H1 (cell line): Measurements from ENCODE around the gene KLK4. TPM values are rescaled to one million over a fixed set of nuclear protein-coding genes. Genes with fewer than 3 reads are reported as not detected.

Source experiments
- CTCF ChIA-PET: fragments of 300-600 bp; sonication (Branson Sonifier 250); formaldehyde crosslinking; loops from one replicate; lab custom pipeline; 2021; ENCODE audit not compliant: partially characterized antibody; lab: Charles Lee
- POLR2A ChIA-PET: fragments of 300-600 bp; sonication (Branson Sonifier 250); formaldehyde crosslinking; loops from one replicate; lab custom pipeline; 2021; ENCODE audit warnings: inconsistent platforms; ENCODE audit not compliant: partially characterized antibody; lab: Charles Lee
- DNase-seq, 2 experiments: peaks; one replicate each; pipeline versions ENCODE4 v3.0.0 to v3.0.0-alpha.2; 2010 to 2022; ENCODE audit warnings: low spot score in 2 of 2, low read depth in 1 of 2, mixed read lengths in 1 of 2
- FAIRE-seq: peaks from 2 replicates; lab custom pipeline; 2011; peaks lifted over from hg19 to GRCh38; lab: Jason Lieb, UNC
- H2AFZ ChIP-seq: 2 replicates; pipeline ENCODE4 v1.8.1; 2012; ENCODE audit warnings: low read length, inconsistent platforms
- H2AK5ac ChIP-seq: 2 replicates; pipeline ENCODE4 v1.6.1; 2013; ENCODE audit warnings: low read depth, low read length
- H2BK120ac ChIP-seq: replicated peaks from 2 replicates; pipeline ENCODE3; 2013; ENCODE audit warnings: low read depth, low read length, inconsistent platforms
- H2BK12ac ChIP-seq: 2 replicates; pipeline ENCODE4 v1.6.1; 2013; ENCODE audit warnings: low read depth, low read length
- H2BK15ac ChIP-seq: 2 replicates; pipeline ENCODE4 v1.6.1; 2013; ENCODE audit warnings: low read length
- H2BK20ac ChIP-seq: 2 replicates; pipeline ENCODE4 v1.6.1; 2013; ENCODE audit warnings: low read length
- H2BK5ac ChIP-seq: 2 replicates; pipeline ENCODE4 v1.6.1; 2013; ENCODE audit warnings: low read depth, low read length
- H3K14ac ChIP-seq: 2 replicates; pipeline ENCODE4 v1.6.1; 2013; ENCODE audit warnings: inconsistent platforms; ENCODE audit not compliant: insufficient read length
- H3K18ac ChIP-seq: 2 replicates; pipeline ENCODE4 v1.6.1; 2013; ENCODE audit warnings: low read length; ENCODE audit errors: extremely low read depth
- H3K23ac ChIP-seq: 2 replicates; pipeline ENCODE4 v1.6.1; 2013; ENCODE audit warnings: inconsistent platforms; ENCODE audit not compliant: insufficient read length
- H3K23me2 ChIP-seq: 2 replicates; pipeline ENCODE4 v1.6.1; 2013; ENCODE audit warnings: low read depth, low read length
- H3K27ac ChIP-seq: 2 replicates; pipeline ENCODE4 v1.6.1; 2011; ENCODE audit warnings: low read depth, low read length, inconsistent platforms
- H3K27me3 ChIP-seq, 4 experiments: replicated peaks in 1 of 4; 1 replicate in 1 of 4; 2 replicates in 3 of 4; pipeline versions ENCODE4 v1.6.1 to v1.8.1; 2011 to 2013; ENCODE audit warnings: low read length in 3 of 4, mild to moderate bottlenecking in 3 of 4, inconsistent platforms in 2 of 4, mixed read lengths in 2 of 4, moderate library complexity in 1 of 4; ENCODE audit not compliant: control insufficient read depth in 3 of 4, insufficient read depth in 3 of 4; ENCODE audit errors: extremely low read depth in 1 of 4
- H3K36me3 ChIP-seq, 4 experiments: 2 replicates each; pipeline versions ENCODE4 v1.6.1 to v1.8.1; 2011 to 2013; ENCODE audit warnings: mild to moderate bottlenecking in 4 of 4, low read length in 3 of 4, moderate library complexity in 2 of 4, control low read depth in 1 of 4, inconsistent platforms in 1 of 4; ENCODE audit not compliant: insufficient read depth in 4 of 4, control insufficient read depth in 2 of 4
- H3K4ac ChIP-seq: replicated peaks from 2 replicates; pipeline ENCODE3; 2013; ENCODE audit warnings: low read length, low read depth, mixed read lengths, inconsistent platforms; ENCODE audit not compliant: insufficient read length
- H3K4me1 ChIP-seq, 4 experiments: replicated peaks in 1 of 4; 1 replicate in 1 of 4; 2 replicates in 3 of 4; pipeline versions ENCODE4 v1.6.1 to v1.8.1; 2011 to 2013; ENCODE audit warnings: low read length in 3 of 4, inconsistent platforms in 2 of 4, mixed read lengths in 1 of 4; ENCODE audit not compliant: insufficient read depth in 4 of 4, control insufficient read depth in 3 of 4
- H3K4me2 ChIP-seq, 2 experiments: 2 replicates each; pipeline versions ENCODE4 v1.6.1 to v1.8.1; 2011 to 2013; ENCODE audit warnings: low read depth in 2 of 2, low read length in 2 of 2, control low read depth in 1 of 2, inconsistent platforms in 1 of 2, mild to moderate bottlenecking in 1 of 2; ENCODE audit not compliant: insufficient read depth in 1 of 2
- H3K4me3 ChIP-seq, 4 experiments: fragments of 200-600, 300-600 bp in 1 of 4; sonication (generic), shearing (Covaris generic), sonication (Bioruptor Twin) in 1 of 4; 2 replicates each; pipeline versions ENCODE4 v1.5.1 to v1.8.1; 2011 to 2016; ENCODE audit warnings: low read length in 4 of 4, low read depth in 3 of 4, control low read depth in 2 of 4, inconsistent platforms in 2 of 4, mild to moderate bottlenecking in 2 of 4, mixed read lengths in 1 of 4, moderate library complexity in 1 of 4; ENCODE audit not compliant: insufficient read depth in 2 of 4; ENCODE audit errors: extremely low read depth in 1 of 4
- H3K56ac ChIP-seq: replicated peaks from 2 replicates; pipeline ENCODE3; 2013; ENCODE audit warnings: low read depth, mild to moderate bottlenecking, mixed read lengths, low read length, inconsistent platforms; ENCODE audit not compliant: insufficient read length
- H3K79me1 ChIP-seq: 2 replicates; pipeline ENCODE4 v1.6.1; 2013; ENCODE audit warnings: low read depth, low read length, control low read depth
- H3K79me2 ChIP-seq, 2 experiments: 2 replicates each; pipeline versions ENCODE4 v1.6.1 to v1.8.1; 2012 to 2013; ENCODE audit warnings: low read length in 2 of 2, mild to moderate bottlenecking in 2 of 2, inconsistent platforms in 1 of 2; ENCODE audit not compliant: insufficient read depth in 2 of 2, control insufficient read depth in 1 of 2
- H3K9ac ChIP-seq, 4 experiments: replicated peaks in 1 of 4; 1 replicate in 1 of 4; 2 replicates in 3 of 4; pipeline versions ENCODE4 v1.6.1 to v1.8.1; 2011 to 2013; ENCODE audit warnings: low read depth in 3 of 4, low read length in 3 of 4, control low read depth in 2 of 4, mild to moderate bottlenecking in 2 of 4, moderate library complexity in 2 of 4, inconsistent platforms in 1 of 4; ENCODE audit errors: extremely low read depth in 1 of 4
- H3K9me3 ChIP-seq, 2 experiments: 2 replicates each; pipeline versions ENCODE4 v1.6.1 to v1.8.1; 2012 to 2013; ENCODE audit warnings: mild to moderate bottlenecking in 2 of 2, moderate library complexity in 2 of 2, control low read depth in 1 of 2, inconsistent platforms in 1 of 2, low read depth in 1 of 2, low read length in 1 of 2, mixed read lengths in 1 of 2; ENCODE audit not compliant: insufficient read depth in 2 of 2
- H4K20me1 ChIP-seq, 2 experiments: replicated peaks in 1 of 2; 2 replicates each; pipeline versions ENCODE3 to v1.8.1; 2011 to 2013; ENCODE audit warnings: inconsistent platforms in 2 of 2, low read length in 2 of 2, mild to moderate bottlenecking in 1 of 2; ENCODE audit not compliant: insufficient read depth in 2 of 2, control insufficient read depth in 1 of 2
- H4K5ac ChIP-seq: 2 replicates; pipeline ENCODE4 v1.6.1; 2013; ENCODE audit warnings: low read length, low read depth, mixed read lengths, inconsistent platforms; ENCODE audit not compliant: insufficient read length
- H4K8ac ChIP-seq: 2 replicates; pipeline ENCODE4 v1.8.0; 2013; ENCODE audit warnings: mild to moderate bottlenecking, moderate library complexity, low read length, inconsistent platforms; ENCODE audit not compliant: insufficient read depth; ENCODE audit errors: extremely low read depth
- H4K91ac ChIP-seq: replicated peaks from 2 replicates; pipeline ENCODE3; 2013; ENCODE audit warnings: low read length, mixed read lengths, inconsistent platforms; ENCODE audit not compliant: insufficient read length
- JUND ChIP-seq: IDR thresholded peaks from 2 replicates; pipeline ENCODE4 v1.6.1; 2011; ENCODE audit warnings: mild to moderate bottlenecking, improper control_type of control experiment, low read length
- KDM5A ChIP-seq: fragments of 200-600 bp; IDR thresholded peaks from 2 replicates; pipeline ENCODE4 v1.7.1; 2012; ENCODE audit warnings: mild to moderate bottlenecking, low read length, inconsistent platforms, mixed read lengths
- TBP ChIP-seq: IDR thresholded peaks from 2 replicates; pipeline ENCODE4 v1.6.1; 2011; ENCODE audit warnings: low read depth, low read length, improper control_type of control experiment
- WGBS, 2 experiments: shearing (Covaris generic) in 1 of 2; methylation state at CpG; one replicate each; pipeline versions ENCODE4 v1.1.6 to v1.1.7; 2013 to 2015; ENCODE audit warnings: low lambda C conversion rate in 2 of 2, mixed read lengths in 2 of 2, inconsistent platforms in 1 of 2, low coverage in 1 of 2, missing lambda C conversion rate in 1 of 2; ENCODE audit not compliant: insufficient replicate concordance in 2 of 2, insufficient coverage in 1 of 2, insufficient read length in 1 of 2; ENCODE audit errors: extremely low coverage in 1 of 2, missing lambda C conversion rate in 1 of 2; 5-methylcytosine and 5-hydroxymethylcytosine counted together
- polyA plus RNA-seq, 7 experiments: library from polyadenylated mRNA; depleted of rRNA in 3 of 7; stranded (reverse) in 5 of 7; unstranded in 2 of 7; fragments of >200 nt in 5 of 7; fragments of 200-250 nt in 2 of 7; gene quantifications; 1 replicate in 5 of 7; 2 replicates in 1 of 7; 4 replicates in 1 of 7; pipeline versions ENCODE4 v1.2.1 to v1.2.3, GENCODE V29; 2011 to 2013; ENCODE audit warnings: missing spikeins in 2 of 7, mixed read lengths in 2 of 7
- total RNA-seq: library from RNA; stranded (reverse); fragmentation: NEBNext Ultra II Directional; extraction: Animal tissue kit (Norgen Biotek cat#: 25700); gene quantifications from 2 replicates; pipeline ENCODE4 v1.2.1, GENCODE V29; 2021

Gene KLK4
- total and polyA plus RNA-seq, 2 of the 8 experiments (the other 6 are each of a cell fraction or from before 2014, with no cell fraction given), result 0.44 TPM; not detected in 1

- Histone ChIP-seq H3K27ac (no peak overlapping the region), H3K36me3 (no peaks in the 10 kb centered on the region), H3K18ac (no peak overlapping the region), H2BK120ac (no peak overlapping the region), H3K79me1 (no peaks in the 10 kb centered on the region), H2AK5ac (no peak overlapping the region), H4K91ac (no peak overlapping the region), H3K4me3 (no peak overlapping the region), H3K27me3 (0 out of 7 replicates have a peak, but pooled peaks cover 0 to 2% (median under 1%) of the 10 kb centered on the region in 4 experiments), H3K9me3 (no peaks in the 10 kb centered on the region), H4K8ac (no peak overlapping the region), H3K4me1 (no peaks in the 10 kb centered on the region), H2BK15ac (no peak overlapping the region), H4K5ac (no peak overlapping the region), H3K79me2 (no peaks in the 10 kb centered on the region), H3K23ac (no peak overlapping the region), H3K14ac (no peak overlapping the region), H2BK20ac (no peak overlapping the region), H2BK12ac (no peak overlapping the region), H3K9ac (no peak overlapping the region), H3K4ac (no peak overlapping the region), H3K23me2 (no peaks in the 10 kb centered on the region), H2AFZ (no peak overlapping the region), H2BK5ac (0 out of 2 replicates have a peak overlapping the region, but pooled peaks have one; percentile 13), H3K56ac (no peak overlapping the region), H3K4me2 (no peak overlapping the region), H4K20me1 (no peaks in the 10 kb centered on the region)
- DNase-seq (no peak), FAIRE-seq (no peak)
- 84% methylated on average over 3 of the region's 5 CpGs; no CpG with 5 or more reads in 1 of the 2 experiments for WGBS, 2 experiments
- ChIA-PET CTCF (interaction anchor here (0.8 to 7.1 kb wide), 8 partner anchors 19 to 168 kb away, joined by 3 to 36 read pairs (median 5); no protein-coding TSS in a partner anchor), POLR2A (no interaction called here)
- no peak for TF ChIP-seq JUND
- TF ChIP-seq KDM5A, result no peak
- TF ChIP-seq TBP, result no peak
These were observed 17.6 kb upstream of the KLK4 start for GRCh38 chr19:50928831-50929230.
